ENCODE results near the gene TMED6.

- no peak for TF ChIP-seq FOXK2 (IDR thresholded peaks at IDR 0.05)
- TF ChIP-seq HDGF (IDR thresholded peaks at IDR 0.05; ENCODE audit: borderline replicate concordance): no peak
- TF ChIP-seq ELF4 (IDR thresholded peaks at IDR 0.05): no peak
- no peak for TF ChIP-seq NFRKB (IDR thresholded peaks at IDR 0.05)
These were observed 53.3 kb downstream of the TMED6 start for GRCh38 chr16:69298261-69298660.

All from HEK293T (cell line).